GF-D8 (cell line): ENCODE results near the gene AP3D1.

Experiments
- DNase-seq: peaks from one replicate; lab custom pipeline; 2025; lab: John Stamatoyannopoulos, UW

Gene AP3D1

GRCh38 chr19:2126879-2127518, 24.4 kb downstream of the AP3D1 start:
- DNase-seq = no peak

GRCh38 chr19:2123682-2124387, 27.5 kb downstream of the AP3D1 start:
- DNase-seq = no peak

GRCh38 chr19:2122982-2123381, 28.4 kb downstream of the AP3D1 start:
- DNase-seq = no peak

- DNase-seq = no peak
These were observed 29.1 kb downstream of the AP3D1 start for GRCh38 chr19:2122251-2122650.

DNA sequence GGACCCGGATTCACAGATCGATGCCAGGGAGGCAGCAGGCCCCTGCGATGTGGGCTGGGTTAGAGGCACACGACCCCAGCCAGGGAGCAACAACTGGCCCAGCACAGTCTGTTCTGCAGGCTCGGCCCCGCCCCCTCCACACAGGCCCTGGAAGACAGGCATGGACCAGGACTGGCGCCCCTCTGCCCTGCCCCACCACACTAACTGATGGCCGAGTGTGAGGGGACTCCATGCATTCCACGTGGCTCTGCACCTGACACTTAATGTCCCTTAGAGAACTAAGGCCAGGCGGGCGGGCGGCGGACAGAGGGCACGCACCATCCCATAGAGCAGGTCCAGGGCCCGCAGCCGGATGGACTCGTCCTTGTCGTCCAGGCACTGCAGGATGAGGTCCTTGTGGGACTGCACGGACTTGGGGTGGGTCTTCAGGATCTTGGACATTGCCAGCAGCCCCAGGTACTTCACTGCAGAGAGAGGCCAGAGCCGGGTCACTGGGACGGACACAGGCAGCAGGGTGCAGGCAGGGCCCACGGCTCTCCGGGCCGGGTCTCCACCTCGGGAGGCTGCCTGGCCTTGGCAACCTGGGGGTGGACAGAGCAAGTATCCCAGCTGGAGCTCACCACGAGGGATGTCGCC, 29.8 kb downstream of the AP3D1 start:
- DNase-seq = no peak

DNA sequence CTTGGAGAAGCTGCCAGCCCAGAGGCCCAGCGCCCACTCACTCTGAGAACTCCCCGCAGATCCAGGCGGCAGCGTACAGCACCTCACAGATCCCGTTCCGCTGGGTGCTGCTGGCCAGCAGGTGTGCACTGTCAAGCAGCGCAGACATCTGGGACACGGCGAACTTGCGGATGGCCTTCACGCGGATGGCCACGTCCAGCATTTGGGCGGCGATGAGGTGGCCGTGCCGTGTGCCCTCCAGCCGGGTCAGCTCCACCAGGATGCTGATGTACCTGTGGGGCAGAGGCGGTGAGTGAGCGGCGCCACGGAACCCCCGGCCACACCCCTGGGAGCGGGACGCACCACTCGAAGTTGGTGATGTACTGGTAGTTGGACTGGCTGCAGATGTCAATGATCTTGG, 30.5 kb downstream of the AP3D1 start:
- no peak for DNase-seq

GRCh38 chr19:2119921-2120785, 31.2 kb downstream of the AP3D1 start:
- no peak for DNase-seq

DNA sequence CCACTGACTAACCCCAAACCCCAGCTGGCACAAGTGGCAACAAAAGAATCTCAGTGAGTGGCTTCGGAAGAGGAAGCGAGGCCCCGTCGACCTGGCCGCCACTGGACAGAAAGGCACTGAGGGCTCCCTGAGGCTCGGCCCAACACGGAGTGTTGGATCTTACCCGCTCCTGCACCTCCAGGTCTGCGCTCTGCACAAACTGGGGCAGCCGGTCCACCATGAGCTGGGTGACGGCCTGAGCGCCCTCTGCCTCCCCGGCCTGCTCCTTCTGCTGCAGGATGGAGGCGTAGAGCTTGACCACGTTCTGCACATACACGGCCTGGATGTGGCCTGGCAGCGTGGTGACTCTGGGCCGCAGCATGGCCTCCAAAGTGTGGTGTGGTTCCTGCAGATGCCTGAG, 32.9 kb downstream of the AP3D1 start:
- DNase-seq = no peak

DNA sequence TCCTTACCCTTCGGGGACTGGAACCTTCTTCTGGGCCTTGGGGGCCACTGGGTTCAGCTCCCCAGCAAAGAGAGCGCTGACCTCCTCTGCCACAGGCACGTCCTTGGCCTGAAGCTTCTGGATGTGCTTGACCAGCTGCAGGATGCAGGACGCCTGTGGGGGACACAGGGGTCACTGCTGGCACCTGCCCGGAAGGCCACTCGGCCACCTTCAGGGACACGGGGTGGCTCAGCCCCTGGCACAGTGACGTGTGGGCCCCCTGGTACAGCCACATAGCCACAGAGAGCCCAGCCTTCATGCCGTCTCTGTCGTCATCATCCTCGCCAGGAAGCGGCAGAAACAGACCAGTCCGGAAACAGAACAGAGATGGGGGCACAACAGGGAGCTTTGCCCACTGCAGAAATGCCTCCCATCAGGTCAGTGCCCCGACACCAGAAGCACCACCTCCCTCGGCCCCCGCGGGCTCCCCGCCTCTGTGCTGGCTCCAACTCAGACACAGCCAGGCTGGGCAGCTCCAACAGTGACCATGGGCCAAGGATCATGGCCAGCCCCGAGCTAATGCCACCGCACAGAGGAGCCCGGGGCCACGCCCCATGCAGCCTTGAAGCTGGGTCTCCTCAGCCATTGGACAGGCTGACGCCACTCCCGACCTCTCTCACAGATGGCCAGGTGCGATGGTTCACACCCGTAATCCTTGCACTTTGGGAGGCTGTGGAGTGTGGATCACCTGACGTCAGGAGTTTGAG, 34.0 kb downstream of the AP3D1 start:
- no peak for DNase-seq

GRCh38 chr19:2116507-2116906, 34.9 kb downstream of the AP3D1 start:
- no peak for DNase-seq

- no peak for DNase-seq
These were observed 35.4 kb downstream of the AP3D1 start for GRCh38 chr19:2115911-2116426.

- DNase-seq = no peak
These were observed 36.0 kb downstream of the AP3D1 start for GRCh38 chr19:2115324-2115723.

DNA sequence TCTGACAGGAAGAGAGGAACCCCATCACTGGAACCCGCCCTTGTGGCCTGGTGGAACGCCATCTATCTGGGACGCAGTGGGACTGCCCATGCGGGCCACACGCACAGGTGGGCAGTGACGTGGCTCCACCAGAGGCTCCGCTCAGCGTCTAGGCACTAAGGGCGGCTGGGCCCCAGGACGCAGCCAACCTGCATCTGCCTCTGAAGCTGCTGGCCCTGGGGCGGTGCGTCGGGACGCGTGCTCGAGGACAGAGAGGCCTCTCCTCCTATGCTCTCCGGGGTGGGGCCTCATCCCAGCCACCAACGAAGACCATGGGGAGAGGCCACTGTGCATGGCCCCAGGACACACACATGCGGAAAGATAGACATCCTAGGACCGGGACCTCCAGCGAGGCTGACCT, 36.5 kb downstream of the AP3D1 start:
- DNase-seq = no peak

DNA sequence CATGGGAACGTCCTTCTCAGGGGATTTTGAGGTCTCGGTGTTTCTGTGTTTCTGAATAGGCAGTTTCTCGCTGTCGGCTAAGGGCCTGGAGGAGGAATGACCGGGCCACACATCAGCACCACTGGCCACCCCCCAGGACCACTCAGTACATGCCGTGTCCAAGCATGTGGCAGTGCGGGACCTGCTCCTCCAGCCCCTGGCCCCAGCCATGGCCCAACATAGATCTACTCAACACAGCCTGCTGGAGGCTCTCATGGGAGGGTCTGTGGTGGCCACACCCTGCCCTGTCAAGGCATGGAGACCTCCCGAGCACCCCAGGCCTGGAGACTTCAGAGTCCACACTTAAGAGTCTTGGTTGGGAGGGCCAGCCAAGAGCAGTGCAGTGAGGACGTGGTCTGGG, 37.1 kb downstream of the AP3D1 start:
- no peak for DNase-seq

DNA sequence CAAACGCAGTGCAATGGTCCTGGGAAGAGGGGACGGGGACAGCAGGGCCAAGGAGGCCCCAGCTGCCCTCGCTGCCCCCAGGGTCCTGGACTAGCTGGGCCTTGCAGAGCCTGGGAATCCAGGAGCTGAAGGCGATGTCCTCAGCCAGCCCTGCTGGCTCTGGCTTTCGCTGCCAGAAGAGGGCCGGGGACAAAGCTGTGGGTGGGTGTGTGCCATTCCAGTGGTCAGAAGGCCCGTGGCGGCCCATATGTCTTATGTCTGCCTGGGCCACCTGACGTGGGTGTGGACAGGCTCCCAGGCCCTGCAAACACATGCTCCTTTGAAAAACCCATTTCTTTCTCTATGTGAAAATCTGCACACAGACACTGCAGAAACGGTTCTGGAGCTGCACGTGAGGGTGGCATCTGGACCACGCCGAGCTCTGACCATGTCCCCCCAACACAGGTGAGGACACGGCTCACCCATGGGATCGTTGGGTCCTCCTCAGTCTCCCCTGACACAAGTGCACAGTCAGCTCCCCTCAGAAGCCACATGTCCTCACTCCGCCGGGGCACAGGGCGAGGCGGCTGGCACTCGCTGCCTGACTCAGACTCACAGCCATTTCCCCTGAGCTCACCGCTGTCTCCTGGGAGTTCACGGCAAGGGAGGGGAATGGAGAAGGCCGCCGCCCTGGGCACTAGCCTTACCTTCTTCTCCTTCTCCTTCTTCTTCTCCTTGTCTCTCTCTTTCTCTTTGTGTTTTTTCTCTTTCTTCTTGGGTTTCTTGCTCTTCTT, 37.7 kb downstream of the AP3D1 start:
- no peak for DNase-seq

- DNase-seq = no peak
These were observed 38.6 kb downstream of the AP3D1 start for GRCh38 chr19:2112516-2113320.

DNA sequence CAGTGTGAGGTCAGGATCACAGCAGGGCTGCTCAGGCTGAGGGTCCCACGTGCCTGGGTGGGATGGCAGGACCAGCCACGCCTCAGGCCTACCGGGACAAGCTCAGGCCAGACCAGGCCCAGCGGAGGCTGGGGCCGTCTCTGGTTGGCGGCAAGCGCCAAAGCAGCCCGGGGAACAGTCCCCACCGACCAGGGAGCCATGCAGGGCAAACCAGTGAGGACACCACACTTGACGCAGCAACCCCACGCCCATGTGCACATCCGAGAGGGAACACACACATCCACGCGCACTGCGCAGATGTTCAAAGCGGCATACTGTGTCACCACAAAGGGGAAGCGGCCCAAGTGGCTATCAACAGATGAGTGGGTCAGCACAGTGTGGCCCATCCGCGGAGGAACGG, 39.5 kb downstream of the AP3D1 start:
- DNase-seq = no peak

GRCh38 chr19:2111425-2111824, 39.9 kb downstream of the AP3D1 start:
- DNase-seq = no peak

DNA sequence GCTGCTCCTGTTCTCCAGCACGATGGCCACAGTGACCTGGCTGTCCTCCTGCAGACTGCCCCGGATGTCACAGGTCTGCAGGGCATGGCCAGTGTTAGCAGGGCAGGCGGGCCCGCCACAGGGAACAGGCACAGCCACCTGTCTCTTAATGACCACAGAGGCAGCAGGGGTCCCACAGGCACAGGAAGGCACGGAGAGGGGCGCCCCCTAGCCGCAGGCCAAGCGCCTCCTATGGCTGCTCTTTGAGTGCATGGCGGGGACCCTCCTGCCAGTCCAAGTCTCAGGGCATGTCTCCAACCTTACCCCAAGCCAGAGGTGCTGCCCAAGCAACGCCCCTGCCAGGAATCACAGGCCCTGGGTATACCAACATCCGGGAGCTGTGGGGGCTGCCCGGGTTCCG, 40.5 kb downstream of the AP3D1 start:
- DNase-seq = no peak
